ENCODE measurements around the gene USP15.

USP15 gene

DNA sequence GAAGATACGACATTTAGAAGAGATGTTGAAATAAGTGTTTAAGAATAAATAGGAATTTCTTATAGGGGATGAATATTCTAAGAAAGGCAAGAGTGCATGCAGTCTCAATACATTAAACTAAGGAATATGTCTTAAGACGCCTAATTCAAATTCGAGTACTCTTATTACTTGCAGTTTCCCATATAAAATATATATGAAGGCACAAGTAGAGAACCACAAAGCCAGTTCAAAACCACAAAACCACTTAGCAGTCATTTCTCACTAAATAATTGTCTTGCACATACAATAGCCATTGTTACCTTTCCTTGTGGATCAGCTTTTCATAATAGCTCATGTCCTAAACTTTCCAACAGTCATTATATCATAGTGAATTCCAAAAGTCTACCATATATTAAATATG is 115.4 kb downstream of the USP15 start:
- no peak for TF ChIP-seq JUND (IDR thresholded peaks at IDR 0.05; ENCODE audit: low read depth)
- no peak for DNase-seq (ENCODE audit: low read depth in 1 of 2, low spot score in 1 of 2)
- in situ Hi-C loops (cut with HindIII; ENCODE audit: low pct_unique_long_range_greater_than_20kb, low sequenced_read_pairs), result no loop called here

DNA sequence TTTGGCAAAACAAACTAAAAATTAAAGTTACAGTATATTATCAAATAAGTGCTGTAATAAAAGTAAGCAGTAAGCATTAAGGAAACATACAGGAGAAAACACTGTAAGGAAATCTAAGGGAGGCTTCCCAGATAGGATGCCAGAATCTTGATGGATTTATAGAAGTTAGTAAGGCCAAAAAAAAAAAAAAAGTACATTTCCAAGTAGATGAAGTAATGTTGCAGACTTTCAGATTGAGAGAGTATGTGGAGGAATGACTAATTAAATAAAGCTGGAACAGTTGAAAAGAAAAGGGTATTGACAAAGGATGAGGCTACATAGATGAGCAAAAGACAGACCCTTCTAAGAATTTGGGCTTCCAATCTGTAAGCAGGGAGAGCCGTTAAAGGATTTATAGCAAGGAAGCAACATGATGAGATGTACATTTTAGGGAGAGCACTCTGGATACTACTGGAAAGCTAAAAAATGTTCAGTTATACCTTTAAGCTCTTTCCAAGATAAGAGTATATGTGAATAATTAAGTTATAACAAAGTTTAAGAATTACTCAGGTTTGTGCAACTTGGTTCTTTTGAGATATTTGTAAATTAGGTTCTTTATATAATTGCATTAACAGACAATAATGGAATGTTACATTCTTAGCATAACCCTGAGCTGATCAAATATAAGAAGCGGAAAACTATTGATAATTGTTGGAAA is 119.0 kb downstream of the USP15 start:
- in situ Hi-C loops (cut with HindIII; ENCODE audit: low pct_unique_long_range_greater_than_20kb, low sequenced_read_pairs), result no loop called here
- no peak for TF ChIP-seq JUND (IDR thresholded peaks at IDR 0.05; ENCODE audit: low read depth)
- DNase-seq (ENCODE audit: low read depth in 1 of 2, low spot score in 1 of 2), result no peak

DNA sequence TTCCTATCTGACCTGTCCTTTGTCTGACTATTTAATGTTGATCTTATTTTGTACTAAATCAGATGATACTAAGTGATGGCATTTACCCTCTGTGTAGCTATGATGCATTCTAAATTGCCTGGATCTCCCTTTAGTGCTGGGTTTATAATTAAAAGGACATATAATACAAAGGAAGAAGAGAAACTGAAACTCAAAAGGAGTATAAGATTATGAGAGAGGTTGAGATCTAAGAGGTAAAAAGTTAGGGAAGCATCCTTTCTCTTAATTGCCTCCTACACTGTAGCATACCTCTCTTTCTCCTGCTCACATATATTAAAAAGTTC is 119.5 kb downstream of the USP15 start:
- no peak for TF ChIP-seq JUND (IDR thresholded peaks at IDR 0.05; ENCODE audit: low read depth)
- no peak for DNase-seq (ENCODE audit: low read depth in 1 of 2, low spot score in 1 of 2)
- in situ Hi-C loops (cut with HindIII; ENCODE audit: low pct_unique_long_range_greater_than_20kb, low sequenced_read_pairs), result no loop called here

DNA sequence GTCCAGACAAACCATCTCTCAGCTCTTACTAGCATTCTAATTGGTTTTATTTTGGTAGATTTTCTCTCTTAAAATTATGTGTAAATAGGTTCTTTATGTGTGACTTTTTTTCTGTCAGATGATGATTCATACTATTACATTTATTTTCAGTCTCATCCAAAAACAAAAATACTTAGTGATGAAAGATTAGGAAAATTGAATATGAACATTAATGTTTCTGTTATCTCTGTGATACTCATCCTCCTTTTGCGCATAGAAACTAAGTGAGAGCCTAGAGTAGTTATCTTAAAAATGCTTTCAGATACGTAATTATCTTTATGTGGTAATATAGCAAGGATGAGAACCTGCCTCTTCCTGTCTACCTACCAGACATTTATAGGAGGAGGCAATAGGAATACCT is 122.3 kb downstream of the USP15 start:
- no peak for DNase-seq (ENCODE audit: low read depth in 1 of 2, low spot score in 1 of 2)
- in situ Hi-C loops (cut with HindIII; ENCODE audit: low pct_unique_long_range_greater_than_20kb, low sequenced_read_pairs), result no loop called here
- no peak for TF ChIP-seq JUND (IDR thresholded peaks at IDR 0.05; ENCODE audit: low read depth)

DNA sequence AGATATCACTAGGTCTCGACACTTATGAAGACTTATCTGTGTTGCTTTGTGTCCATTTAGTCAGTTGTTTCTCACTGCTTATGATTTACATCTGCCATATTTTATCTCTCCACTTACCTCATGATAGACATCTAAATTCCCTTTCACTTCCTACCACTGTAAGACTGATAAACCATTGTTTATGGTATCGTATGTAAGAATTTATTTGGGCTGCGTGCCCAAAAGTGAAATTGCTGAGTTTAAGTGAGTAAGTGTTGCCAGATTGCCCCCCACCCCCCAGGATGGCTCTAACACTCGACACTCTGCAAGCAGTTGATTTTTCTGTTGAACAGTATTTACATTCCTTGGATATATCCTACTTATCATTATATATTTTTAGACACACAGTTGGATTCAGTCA is 136.5 kb downstream of the USP15 start:
- no peak for TF ChIP-seq JUND (IDR thresholded peaks at IDR 0.05; ENCODE audit: low read depth)
- DNase-seq (ENCODE audit: low read depth in 1 of 2, low spot score in 1 of 2), result no peak
- in situ Hi-C loops (cut with HindIII; ENCODE audit: low pct_unique_long_range_greater_than_20kb, low sequenced_read_pairs), result no loop called here

DNA sequence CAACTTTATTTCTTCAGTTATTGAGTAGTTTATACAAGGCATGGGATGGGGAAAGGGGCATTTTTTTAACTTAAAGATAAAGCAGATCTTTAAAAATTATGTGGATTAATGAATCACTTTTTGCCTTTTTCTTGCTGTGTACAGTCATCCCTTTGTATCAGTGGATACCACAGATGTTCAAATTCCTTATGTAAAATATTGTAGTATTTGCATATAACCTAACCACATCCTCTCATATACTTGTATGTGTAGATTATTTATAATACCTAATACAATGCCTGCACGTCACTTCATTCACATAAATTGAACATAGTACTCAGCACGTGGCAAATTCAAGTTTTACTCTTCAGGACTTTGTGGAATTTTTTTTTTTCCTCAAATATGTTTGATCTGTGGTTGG is 139.9 kb downstream of the USP15 start:
- in situ Hi-C loops (cut with HindIII; ENCODE audit: low pct_unique_long_range_greater_than_20kb, low sequenced_read_pairs), result no loop called here
- TF ChIP-seq JUND (IDR thresholded peaks at IDR 0.05; ENCODE audit: low read depth), result no peak
- DNase-seq (ENCODE audit: low read depth in 1 of 2, low spot score in 1 of 2), result no peak

DNA sequence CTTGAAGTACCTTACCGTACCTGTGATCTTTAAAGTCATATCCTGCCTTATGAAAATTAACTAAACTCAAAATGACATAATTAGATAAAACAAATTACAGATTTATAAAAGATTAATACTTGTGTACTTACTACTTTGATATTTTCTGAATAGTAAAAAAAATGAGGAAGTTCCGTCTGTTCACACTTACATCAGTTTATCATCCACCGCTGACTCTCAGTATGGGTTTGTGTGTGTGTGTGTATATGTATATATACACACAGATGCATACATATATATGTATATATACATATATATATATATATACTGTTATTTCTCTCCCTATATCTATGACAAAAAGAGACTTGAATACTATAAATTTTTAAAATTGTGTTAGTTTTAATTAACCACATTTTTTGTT is 141.4 kb downstream of the USP15 start:
- TF ChIP-seq JUND (IDR thresholded peaks at IDR 0.05; ENCODE audit: low read depth), result no peak
- in situ Hi-C loops (cut with HindIII; ENCODE audit: low pct_unique_long_range_greater_than_20kb, low sequenced_read_pairs), result no loop called here
- no peak for DNase-seq (ENCODE audit: low read depth in 1 of 2, low spot score in 1 of 2)

DNA sequence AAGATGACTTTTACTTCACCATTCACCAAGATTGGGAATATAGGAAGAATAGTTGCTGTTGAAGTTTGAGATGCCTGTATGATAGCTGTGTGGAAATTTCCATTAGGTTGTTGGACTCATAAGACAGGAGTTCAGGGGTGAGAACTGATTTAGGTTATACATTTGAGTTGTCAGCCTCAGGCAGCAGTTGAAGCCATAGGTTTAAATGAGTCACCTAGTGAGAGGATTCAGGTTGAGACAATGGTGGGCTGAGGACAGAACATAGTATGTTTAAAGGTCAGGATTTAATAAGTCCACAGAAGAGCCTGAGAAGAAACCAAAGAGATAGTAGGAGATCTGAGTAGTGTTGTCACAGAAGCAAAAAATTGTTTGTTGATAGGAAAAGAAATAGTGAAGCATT is 142.8 kb downstream of the USP15 start:
- in situ Hi-C loops (cut with HindIII; ENCODE audit: low pct_unique_long_range_greater_than_20kb, low sequenced_read_pairs), result no loop called here
- TF ChIP-seq JUND (IDR thresholded peaks at IDR 0.05; ENCODE audit: low read depth), result no peak
- no peak for DNase-seq (ENCODE audit: low read depth in 1 of 2, low spot score in 1 of 2)

DNA sequence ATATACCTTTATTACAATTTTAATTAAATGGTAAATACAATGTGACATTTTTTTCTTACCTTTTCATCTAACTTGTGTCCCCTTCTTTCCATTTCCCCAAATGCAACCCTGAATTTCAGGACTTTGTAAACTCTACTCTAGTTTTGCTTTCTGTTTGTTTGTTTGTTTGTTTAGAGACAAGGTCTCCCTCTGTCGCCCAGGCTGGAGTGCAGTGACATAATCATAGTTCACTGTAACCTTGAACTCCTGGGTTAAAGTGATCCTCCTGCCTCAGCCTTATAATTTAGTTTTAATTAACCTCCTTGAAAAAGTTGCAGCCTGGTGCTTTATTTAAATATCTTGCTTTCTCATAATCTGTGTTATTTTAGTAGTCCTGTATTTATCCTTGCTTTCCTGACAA is 147.4 kb downstream of the USP15 start:
- no peak for DNase-seq (ENCODE audit: low read depth in 1 of 2, low spot score in 1 of 2)
- in situ Hi-C loops (cut with HindIII; ENCODE audit: low pct_unique_long_range_greater_than_20kb, low sequenced_read_pairs), result no loop called here
- TF ChIP-seq JUND (IDR thresholded peaks at IDR 0.05; ENCODE audit: low read depth), result no peak

DNA sequence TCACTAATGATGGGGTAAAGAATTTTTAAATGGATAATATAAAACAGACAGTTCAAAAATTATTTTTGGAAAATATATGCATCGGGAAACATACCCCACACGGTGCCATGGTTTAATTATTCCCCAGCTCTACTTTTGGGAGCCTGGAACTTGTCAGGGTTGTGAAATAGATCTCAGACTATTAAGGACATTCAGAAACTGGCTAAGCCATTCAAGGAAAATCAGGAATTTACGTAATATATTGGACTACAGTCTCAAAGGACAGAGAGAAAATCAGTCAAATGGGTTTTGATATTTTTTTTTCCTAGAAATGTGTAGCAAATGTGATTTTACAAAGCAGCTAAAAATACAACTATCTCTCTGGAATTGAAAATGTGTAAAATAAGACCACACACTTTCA is 148.9 kb downstream of the USP15 start:
- no peak for DNase-seq (ENCODE audit: low read depth in 1 of 2, low spot score in 1 of 2)
- in situ Hi-C loops (cut with HindIII; ENCODE audit: low pct_unique_long_range_greater_than_20kb, low sequenced_read_pairs), result no loop called here
- no peak for TF ChIP-seq JUND (IDR thresholded peaks at IDR 0.05; ENCODE audit: low read depth)

DNA sequence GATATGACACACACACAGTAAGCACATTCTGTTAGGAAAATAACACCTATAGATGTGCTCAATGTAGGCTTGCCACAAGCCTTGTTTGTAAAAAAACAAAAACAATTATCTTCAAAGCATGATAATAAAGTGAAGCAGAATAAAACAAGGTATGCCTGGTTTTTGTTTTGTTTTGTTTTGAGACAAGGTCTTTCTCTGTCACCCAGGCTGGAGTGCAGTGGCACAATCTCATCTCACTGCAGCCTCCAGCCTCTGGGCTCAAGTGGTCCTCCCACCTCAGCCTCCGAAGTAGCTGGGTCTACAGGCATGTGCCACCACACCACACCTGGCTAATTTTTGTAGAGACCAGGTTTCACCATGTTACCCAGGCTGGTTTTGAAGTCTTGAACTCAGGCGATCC is 154.0 kb downstream of the USP15 start:
- TF ChIP-seq JUND (IDR thresholded peaks at IDR 0.05; ENCODE audit: low read depth), result no peak
- no peak for DNase-seq (ENCODE audit: low read depth in 1 of 2, low spot score in 1 of 2)
- in situ Hi-C loops (cut with HindIII; ENCODE audit: low pct_unique_long_range_greater_than_20kb, low sequenced_read_pairs), result no loop called here

DNA sequence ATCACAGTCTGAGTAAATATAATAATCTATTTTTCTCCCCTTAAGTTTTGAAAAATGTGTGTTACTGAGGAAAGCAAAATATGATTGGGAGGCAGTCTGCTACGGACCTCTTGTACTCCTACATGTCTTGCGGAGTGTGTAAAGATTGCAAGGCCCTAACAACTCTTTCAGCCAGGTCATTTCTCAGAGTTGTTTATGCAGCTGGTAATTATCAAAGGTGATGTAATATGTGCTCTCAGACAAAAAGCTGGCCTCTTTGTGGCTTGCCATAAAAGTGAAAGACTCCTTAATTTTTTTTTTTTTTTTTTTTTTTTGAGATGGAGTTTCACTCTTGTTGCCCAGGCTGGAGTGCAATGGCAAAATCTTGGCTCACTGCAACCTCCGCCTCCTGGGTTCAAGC is 165.9 kb downstream of the USP15 start:
- in situ Hi-C loops (cut with HindIII; ENCODE audit: low pct_unique_long_range_greater_than_20kb, low sequenced_read_pairs), result no loop called here
- no peak for DNase-seq (ENCODE audit: low read depth in 1 of 2, low spot score in 1 of 2)
- no peak for TF ChIP-seq JUND (IDR thresholded peaks at IDR 0.05; ENCODE audit: low read depth)

DNA sequence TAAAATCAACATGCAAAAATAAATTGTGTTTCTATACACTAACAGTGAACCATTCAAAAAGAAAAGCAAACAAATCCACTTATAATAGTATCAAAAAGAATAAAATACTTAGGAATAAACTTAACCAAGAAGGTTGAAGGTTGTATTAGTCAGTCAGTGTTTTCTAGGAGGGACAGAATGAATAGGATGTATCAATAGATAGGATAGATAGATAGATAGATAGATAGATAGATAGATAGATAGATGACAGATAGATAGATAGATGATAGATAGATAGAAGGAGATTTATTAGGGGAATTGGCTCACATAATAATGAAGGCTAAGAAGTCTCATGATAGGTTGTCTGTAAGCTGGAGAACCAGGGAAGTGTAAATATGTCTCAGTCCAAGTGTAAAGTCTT is 169.3 kb downstream of the USP15 start:
- no peak for TF ChIP-seq JUND (IDR thresholded peaks at IDR 0.05; ENCODE audit: low read depth)
- in situ Hi-C loops (cut with HindIII; ENCODE audit: low pct_unique_long_range_greater_than_20kb, low sequenced_read_pairs), result no loop called here
- DNase-seq (ENCODE audit: low read depth in 1 of 2, low spot score in 1 of 2), result no peak

DNA sequence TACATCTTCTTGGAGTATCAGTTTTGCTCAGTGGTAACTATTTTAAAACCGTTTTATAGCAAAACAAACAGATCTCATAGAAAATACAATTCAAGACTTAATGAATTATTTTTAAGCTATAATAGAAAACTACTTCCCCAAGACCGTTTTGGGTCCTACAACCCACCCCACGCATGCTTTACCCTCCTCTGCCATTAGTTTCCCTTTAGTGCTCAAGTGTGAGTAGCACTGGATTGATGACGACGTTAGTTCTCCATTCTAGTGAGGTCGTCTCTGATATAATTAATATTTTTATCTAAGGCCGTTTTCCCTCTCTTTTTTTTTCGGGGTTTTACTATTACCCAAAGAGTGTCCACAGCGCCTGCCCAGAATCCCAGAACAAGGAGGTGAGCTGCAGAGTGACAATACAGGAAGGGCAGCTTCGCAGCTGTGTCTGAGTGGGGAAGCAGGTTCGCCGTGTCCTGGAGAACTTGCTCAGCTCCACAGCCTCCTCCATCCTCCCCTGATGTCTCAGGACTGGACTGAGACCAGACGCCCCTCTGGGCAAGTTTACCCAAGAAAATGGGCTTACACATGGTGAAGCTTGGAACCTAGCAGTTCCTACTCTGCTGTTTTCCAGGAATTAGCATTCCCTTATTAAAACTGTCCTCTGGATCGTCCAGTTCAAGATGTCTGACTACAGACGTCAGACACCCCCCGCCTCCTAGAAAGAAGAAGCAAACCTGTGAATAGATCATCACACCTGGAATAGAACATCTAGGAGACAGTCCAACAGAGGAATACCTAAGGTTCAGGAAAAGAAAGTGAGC is 174.5 kb downstream of the USP15 start:
- TF ChIP-seq JUND (IDR thresholded peaks at IDR 0.05; ENCODE audit: low read depth), result no peak
- in situ Hi-C loops (cut with HindIII; ENCODE audit: low pct_unique_long_range_greater_than_20kb, low sequenced_read_pairs), result no loop called here
- peak; percentile 63 to 89 for DNase-seq (ENCODE audit: low read depth in 1 of 2, low spot score in 1 of 2)

Data from T47D (cell line).